ENCODE data around the gene TSSK6.

- TF ChIP-seq CTCF (optimal IDR thresholded peaks at IDR 0.05 in 1 of 3, IDR thresholded peaks at IDR 0.05 in 1 of 3, conservative IDR thresholded peaks at IDR 0.05 in 1 of 3; ENCODE audit: extremely low read depth in 1 of 3, insufficient read depth in 2 of 3, low read length in 3 of 3) (no peak), EZH2 (IDR thresholded peaks at IDR 0.05; ENCODE audit: low read length) (no peak)
Measured at GRCh38 chr19:19544954-19545591, 29.7 kb upstream of the TSSK6 start.
